GM18909 (cell line): Measurements from ENCODE around the gene STK4.
"Not testable (repeated sequence)": the region's sequence is repeated elsewhere in the genome, so short reads cannot be mapped to it uniquely, and the experiment has no call there.

ENCODE experiments used
- ATAC-seq: cut with Tn5 transposase; IDR thresholded peaks from one replicate; pipeline ENCODE4 v1.9.1; 2021; ENCODE audit warnings: mild to moderate bottlenecking; ENCODE audit not compliant: unreplicated experiment, poor library complexity

STK4 gene

GRCh38 chr20:44979090-44979621 lies 12.8 kb downstream of the STK4 start:
- ATAC-seq, result peak; percentile 90

GRCh38 chr20:44981736-44982406 lies 15.6 kb downstream of the STK4 start:
- ATAC-seq, result no peak

- no peak for ATAC-seq
Observed at GRCh38 chr20:44983093-44983674, 16.9 kb downstream of the STK4 start.

DNA sequence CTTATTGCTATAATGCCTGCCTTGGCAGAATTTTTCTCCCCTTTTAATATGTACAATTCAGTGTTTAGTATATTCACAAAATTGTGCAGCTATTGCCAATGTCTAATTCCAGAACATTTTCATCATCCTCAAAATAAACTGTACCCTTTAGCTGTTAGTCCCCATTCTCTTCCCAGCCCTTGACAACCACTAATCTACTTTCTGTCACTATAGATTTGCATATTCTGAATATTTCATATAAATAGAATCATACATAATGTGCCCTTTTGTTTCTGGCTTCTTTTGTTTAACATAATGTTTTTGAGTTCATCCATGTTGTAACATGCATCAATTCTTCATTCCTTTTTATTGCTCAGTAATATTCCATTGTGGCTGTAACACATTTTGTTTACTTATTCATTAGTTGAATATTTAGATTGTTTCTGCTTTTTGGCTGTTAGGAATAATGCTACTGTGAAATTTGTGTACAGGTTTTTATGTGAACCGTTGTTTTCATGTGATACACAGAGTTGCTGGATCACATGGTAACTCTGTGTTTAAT lies 22.4 kb downstream of the STK4 start:
- no peak for ATAC-seq

GRCh38 chr20:44990425-44990824 lies 24.1 kb downstream of the STK4 start:
- no peak for ATAC-seq

DNA sequence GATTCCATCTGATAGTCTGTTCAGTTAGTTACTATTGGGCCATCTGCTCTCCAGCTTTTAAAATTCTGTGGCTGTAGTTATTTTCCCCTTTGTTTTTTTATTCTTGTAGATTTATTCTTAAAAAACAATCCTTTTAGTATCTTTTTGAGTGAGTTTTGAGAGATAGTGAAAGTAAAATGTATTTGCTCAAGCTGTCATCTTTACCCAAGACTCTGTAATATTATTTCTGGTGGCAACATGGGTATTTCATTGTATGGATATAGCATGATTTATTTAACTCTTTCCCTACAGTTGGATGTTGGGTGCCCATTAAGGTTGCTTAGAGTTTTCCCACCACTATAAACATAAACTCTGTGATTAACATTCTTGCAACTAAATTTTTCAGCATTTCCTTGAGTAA lies 24.6 kb downstream of the STK4 start:
- ATAC-seq, result no peak

DNA sequence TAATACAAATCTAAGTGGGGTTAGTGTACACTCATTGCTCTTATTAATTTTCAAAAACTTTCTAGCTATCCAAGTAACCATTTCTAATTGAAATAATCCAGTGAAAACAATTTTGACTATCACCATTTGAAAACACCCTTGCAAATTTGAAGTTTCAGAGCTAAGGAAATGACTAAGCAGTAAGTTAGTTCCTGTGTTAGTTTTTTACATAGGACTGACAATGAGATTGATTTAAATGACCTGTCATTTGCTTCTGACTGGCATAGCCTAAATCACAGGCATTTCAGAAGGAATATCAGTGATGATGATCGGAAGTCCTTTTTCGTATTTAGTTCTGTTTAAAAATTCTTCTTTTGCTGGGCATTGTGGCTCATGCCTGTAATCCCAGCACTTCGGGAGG lies 27.0 kb downstream of the STK4 start:
- ATAC-seq, result no peak

- no peak for ATAC-seq
Observed at GRCh38 chr20:44997171-44997570, 30.9 kb downstream of the STK4 start.

DNA sequence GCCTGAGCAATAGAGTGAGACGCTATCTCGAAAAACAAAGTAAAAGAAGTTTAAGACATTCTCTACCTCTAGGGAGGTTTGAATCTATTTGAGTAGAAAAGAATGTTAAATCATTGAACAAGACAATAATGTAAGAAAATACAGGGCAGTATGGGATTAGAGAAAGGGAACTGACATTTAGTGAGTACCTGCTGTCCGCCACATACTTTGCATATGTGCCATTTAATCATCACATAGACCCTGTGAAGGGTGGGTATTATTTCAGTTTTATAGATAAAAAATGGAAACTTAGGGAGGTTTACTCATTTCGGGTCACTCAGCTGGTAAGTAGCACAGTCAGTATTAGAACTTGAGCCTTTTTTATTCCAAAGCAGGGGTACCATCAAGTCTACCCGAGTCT lies 31.4 kb downstream of the STK4 start:
- no peak for ATAC-seq

- ATAC-seq, result no peak
Observed at GRCh38 chr20:45008521-45009049, 42.3 kb downstream of the STK4 start.

- no peak for ATAC-seq
Observed at GRCh38 chr20:45010399-45010828, 44.1 kb downstream of the STK4 start.

DNA sequence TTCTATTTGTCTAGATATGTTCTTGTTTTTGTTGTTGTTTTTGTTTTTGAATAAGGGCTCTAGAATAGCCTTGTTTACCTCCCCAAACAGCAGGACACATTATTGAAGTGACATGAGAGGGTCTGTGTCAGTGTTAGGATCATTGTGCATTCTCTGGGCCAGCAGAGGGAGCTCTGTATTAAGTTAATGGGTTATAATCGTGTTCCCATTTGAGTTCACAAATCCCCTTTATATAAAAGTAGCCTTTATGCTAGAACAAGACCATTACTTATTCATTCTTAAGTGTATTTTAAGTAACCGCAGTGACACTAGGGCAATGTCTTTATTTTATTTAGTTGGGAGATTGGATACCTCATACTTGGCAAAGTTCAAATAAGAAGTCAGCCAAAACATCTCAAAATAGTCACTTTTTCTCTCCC lies 44.8 kb downstream of the STK4 start:
- ATAC-seq, result no peak

DNA sequence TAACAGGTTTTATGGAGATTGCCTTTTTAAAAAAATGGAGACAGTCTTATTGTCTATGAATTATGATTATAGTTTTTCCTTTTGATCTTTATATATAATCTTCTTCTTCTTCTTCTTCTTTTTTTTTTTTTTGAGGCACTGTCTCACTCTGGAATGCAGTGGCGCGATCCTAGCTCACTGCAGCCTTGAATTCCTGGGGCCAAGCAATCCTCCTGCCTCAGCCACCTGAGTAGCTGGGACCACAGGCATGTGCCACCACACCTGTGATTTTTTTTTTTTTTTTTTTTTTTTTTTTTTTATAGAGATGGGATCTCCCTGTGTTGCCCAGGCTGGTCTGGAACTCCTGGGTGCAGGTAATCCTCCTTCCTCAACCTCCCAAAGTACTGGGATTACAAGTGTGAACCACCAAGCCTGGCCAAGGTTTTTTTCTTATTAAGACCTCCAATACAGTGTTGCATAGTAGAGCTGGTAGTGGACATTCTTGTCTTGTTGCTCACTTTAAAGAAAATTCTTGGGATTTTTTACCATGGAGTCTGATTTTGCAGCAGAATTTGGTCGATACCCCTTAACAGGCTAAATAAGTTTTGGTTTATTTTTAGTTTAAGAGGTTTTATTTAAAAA lies 46.5 kb downstream of the STK4 start:
- ATAC-seq, result no peak

DNA sequence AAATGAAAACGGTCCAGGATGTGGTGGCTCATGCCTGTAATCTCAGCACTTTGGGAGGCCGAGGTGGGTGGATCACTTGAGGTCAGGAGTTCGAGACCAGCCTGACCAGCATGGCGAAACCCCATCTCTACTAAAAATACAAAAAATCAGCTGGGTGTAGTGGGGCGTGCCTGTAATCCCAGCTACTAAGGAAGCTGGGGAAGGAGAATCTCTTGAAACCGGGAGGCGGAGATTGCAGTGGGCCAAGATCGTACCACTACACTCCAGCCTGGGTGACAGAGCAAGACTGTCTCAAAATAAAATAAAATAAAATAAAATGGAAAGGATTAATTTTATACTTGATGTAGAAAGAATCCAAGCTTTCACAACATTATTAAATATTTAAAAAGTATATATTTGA lies 47.8 kb downstream of the STK4 start:
- not testable (repeated sequence) for ATAC-seq

DNA sequence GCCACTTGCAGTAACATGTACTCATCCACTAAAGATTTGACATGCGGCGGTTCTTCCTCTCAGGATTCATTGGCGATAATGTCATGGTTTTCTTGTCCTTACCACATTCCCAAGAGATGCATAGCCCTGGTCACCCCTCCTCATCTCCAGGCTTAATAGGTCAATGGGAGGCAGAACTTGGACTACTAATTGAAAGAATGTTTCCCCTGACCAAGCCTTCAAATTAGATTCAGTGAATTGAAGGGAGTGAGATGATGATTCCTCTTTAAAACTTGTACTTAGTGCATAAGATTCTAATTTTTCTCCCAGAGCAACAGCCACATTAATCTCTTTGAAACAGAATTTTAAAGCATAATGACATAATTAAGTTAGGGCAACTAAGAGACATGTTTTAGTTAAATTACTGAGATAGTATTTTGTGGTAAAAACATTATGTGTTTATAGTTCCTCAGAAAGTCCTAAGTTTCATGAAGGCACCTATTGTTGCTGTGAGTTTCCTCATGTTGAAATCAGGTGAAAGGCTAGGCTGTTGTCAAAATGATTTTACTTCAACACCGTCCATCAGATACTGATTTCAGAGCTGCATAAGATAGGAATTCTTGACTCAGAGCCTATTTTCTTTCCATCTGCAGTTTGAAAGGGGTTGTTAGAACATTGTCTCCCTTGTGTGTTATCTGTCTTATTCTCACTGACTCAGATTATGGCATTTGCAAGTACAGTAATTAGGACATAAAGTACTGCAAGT lies 48.5 kb downstream of the STK4 start:
- ATAC-seq, result no peak

- no peak for ATAC-seq
Observed at GRCh38 chr20:45016089-45016671, 49.9 kb downstream of the STK4 start.

GRCh38 chr20:45017281-45017680 lies 51.0 kb downstream of the STK4 start:
- ATAC-seq, result no peak

- no peak for ATAC-seq
Observed at GRCh38 chr20:45017857-45018256, 51.5 kb downstream of the STK4 start.

DNA sequence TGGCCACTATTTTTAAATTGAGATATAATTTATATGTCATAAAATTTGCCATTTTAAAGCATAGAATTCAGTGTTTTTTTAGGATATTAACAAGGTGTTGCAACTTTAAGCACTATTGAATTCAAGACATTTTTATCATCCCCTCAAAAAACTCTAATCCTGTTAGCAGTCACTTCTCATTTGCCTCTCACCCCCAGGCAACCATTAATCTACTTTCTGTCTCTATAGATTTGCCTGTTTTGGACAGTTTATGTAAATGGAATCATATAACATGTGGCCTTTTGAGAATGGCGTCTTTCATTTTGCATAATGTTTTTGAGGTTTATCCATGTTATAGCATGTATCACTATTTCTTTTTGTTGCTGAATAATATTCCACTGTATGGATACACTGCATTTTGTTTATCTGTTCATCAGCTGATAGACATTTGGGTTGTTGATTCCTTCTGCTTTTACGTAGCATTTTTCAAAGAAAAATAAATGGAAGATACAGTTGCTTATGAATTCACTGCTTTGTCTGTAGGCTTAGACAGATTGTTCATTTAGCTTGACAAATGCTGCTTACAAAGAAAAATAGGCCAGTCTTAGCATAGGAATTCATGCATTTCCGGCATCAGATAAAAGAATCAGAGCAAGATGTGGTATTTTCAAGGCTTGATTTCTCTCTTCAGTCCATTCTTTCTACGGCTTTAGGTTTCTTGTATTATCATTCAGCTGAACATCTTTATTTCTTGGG lies 52.9 kb downstream of the STK4 start:
- ATAC-seq, result no peak
